ENCODE results near the gene IQSEC2.

DNA sequence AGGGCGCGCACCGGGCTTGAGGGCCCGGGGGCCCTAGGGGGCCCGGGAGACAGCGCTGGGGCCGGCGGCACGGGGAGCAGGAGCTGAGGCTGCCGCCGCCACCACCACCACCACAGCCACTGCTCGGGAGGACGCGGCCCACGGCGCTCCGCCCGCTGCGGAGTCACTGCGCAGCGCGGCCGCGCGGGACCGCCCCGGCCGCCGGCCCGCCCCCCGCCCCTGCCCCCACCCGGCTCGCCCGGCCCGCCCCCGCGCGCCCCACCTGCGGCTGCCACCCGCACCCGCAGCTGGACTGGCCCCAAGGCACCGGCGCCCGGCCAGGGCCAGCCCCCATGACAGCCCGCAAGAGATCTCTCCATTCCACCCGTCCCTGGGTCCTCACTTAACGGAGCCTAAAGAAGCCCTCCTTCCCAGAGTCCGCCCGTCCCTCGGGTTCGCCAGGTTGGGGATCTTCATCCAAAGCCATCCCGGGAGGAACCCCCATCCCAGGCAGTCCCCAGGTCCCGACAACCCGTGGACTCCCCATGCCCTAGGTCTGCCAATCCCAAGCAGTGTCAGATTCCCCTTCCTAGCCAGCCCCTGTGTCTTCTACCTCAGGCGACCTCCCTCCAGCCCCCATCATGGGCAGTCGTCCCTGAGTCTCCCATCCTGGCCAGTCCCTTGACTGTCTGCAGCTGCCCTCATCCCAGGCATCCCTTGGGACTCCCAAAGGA lies 40.0 kb upstream of the IQSEC2 start:
- TF ChIP-seq TCF7 (IDR thresholded peaks at IDR 0.05; ENCODE audit: borderline replicate concordance) (no peak), EP300 (IDR thresholded peaks at IDR 0.05; ENCODE audit: low read length) (no peak)
- TF ChIP-seq, protein P1, sequence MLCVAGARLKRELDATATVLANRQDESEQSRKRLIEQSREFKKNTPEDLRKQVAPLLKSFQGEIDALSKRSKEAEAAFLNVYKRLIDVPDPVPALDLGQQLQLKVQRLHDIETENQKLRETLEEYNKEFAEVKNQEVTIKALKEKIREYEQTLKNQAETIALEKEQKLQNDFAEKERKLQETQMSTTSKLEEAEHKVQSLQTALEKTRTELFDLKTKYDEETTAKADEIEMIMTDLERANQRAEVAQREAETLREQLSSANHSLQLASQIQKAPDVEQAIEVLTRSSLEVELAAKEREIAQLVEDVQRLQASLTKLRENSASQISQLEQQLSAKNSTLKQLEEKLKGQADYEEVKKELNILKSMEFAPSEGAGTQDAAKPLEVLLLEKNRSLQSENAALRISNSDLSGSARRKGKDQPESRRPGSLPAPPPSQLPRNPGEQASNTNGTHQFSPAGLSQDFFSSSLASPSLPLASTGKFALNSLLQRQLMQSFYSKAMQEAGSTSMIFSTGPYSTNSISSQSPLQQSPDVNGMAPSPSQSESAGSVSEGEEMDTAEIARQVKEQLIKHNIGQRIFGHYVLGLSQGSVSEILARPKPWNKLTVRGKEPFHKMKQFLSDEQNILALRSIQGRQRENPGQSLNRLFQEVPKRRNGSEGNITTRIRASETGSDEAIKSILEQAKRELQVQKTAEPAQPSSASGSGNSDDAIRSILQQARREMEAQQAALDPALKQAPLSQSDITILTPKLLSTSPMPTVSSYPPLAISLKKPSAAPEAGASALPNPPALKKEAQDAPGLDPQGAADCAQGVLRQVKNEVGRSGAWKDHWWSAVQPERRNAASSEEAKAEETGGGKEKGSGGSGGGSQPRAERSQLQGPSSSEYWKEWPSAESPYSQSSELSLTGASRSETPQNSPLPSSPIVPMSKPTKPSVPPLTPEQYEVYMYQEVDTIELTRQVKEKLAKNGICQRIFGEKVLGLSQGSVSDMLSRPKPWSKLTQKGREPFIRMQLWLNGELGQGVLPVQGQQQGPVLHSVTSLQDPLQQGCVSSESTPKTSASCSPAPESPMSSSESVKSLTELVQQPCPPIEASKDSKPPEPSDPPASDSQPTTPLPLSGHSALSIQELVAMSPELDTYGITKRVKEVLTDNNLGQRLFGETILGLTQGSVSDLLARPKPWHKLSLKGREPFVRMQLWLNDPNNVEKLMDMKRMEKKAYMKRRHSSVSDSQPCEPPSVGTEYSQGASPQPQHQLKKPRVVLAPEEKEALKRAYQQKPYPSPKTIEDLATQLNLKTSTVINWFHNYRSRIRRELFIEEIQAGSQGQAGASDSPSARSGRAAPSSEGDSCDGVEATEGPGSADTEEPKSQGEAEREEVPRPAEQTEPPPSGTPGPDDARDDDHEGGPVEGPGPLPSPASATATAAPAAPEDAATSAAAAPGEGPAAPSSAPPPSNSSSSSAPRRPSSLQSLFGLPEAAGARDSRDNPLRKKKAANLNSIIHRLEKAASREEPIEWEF (CRISPR knock-in tag; IDR thresholded peaks at IDR 0.05), result no peak

Data from K562 (cell line).